DOHH2 (cell line): ENCODE measurements around the gene IL27RA.

Experiments
- H3F3A ChIP-seq: fragments of 200-600 bp; sonication (generic), shearing (Covaris generic); 2 replicates; pipeline ENCODE4 v1.6.0; 2016; ENCODE audit warnings: antibody characterized with exemption, mild to moderate bottlenecking; ENCODE audit not compliant: control insufficient read depth, insufficient read depth
- H3K27ac ChIP-seq: fragments of 200-600 bp; sonication (generic); 2 replicates; pipeline ENCODE4 v1.5.1; 2014; ENCODE audit warnings: low read depth, mild to moderate bottlenecking, low read length, moderate library complexity
- H3K27me3 ChIP-seq: fragments of 200-600 bp; sonication (generic); 2 replicates; pipeline ENCODE4 v1.6.1; 2014; ENCODE audit warnings: mild to moderate bottlenecking, low read length, mixed read lengths; ENCODE audit not compliant: control insufficient read depth
- H3K36me3 ChIP-seq: fragments of 200-600 bp; sonication (generic); 2 replicates; pipeline ENCODE4 v1.6.1; 2014; ENCODE audit warnings: mild to moderate bottlenecking, low read length, moderate library complexity, mixed read lengths; ENCODE audit not compliant: control insufficient read depth
- H3K4me1 ChIP-seq: fragments of 200-600 bp; sonication (generic); 2 replicates; pipeline ENCODE4 v1.6.1; 2014; ENCODE audit warnings: mild to moderate bottlenecking, low read length, mixed read lengths; ENCODE audit not compliant: control insufficient read depth
- H3K4me2 ChIP-seq: fragments of 200-600 bp; sonication (generic); 2 replicates; pipeline ENCODE4 v1.6.0; 2014; ENCODE audit warnings: mild to moderate bottlenecking, low read length, moderate library complexity
- H3K4me3 ChIP-seq: fragments of 200-600 bp; sonication (generic); 2 replicates; pipeline ENCODE4 v1.5.1; 2014; ENCODE audit warnings: mild to moderate bottlenecking, low read length, mixed read lengths
- H3K79me2 ChIP-seq: fragments of 200-600 bp; sonication (generic); 2 replicates; pipeline ENCODE4 v1.6.1; 2014; ENCODE audit warnings: mild to moderate bottlenecking, low read length, mixed read lengths; ENCODE audit not compliant: control insufficient read depth
- H3K9me2 ChIP-seq: fragments of 200-600 bp; sonication (generic); replicated peaks from 2 replicates; pipeline ENCODE4 v1.6.1; 2014; ENCODE audit warnings: mild to moderate bottlenecking, low read length, mixed read lengths; ENCODE audit not compliant: control insufficient read depth
- H3K9me3 ChIP-seq: fragments of 200-600 bp; sonication (generic); 2 replicates; pipeline ENCODE4 v1.6.1; 2014; ENCODE audit warnings: antibody characterized with exemption, low read length, mixed read lengths; ENCODE audit not compliant: control insufficient read depth, insufficient read depth
- H4K20me1 ChIP-seq: fragments of 200-600 bp; sonication (generic); 2 replicates; pipeline ENCODE4 v1.6.0; 2014; ENCODE audit warnings: low read depth, mild to moderate bottlenecking, antibody characterized with exemption, low read length, moderate library complexity; ENCODE audit not compliant: control insufficient read depth, insufficient read depth
- CTCF ChIP-seq: fragments of 200-600 bp; sonication (generic); IDR thresholded peaks from one replicate; pipeline ENCODE4 v1.5.1; 2014; ENCODE audit warnings: antibody characterized with exemption, mild to moderate bottlenecking, low read depth, low read length; ENCODE audit not compliant: poor library complexity, severe bottlenecking
- EZH2phosphoT487 ChIP-seq: fragments of 200-600 bp; sonication (generic); IDR thresholded peaks from 2 replicates; pipeline ENCODE4 v1.6.1; 2017; ENCODE audit warnings: borderline replicate concordance, mild to moderate bottlenecking, antibody characterized with exemption, low read length, moderate library complexity, mixed read lengths

IL27RA gene

DNA sequence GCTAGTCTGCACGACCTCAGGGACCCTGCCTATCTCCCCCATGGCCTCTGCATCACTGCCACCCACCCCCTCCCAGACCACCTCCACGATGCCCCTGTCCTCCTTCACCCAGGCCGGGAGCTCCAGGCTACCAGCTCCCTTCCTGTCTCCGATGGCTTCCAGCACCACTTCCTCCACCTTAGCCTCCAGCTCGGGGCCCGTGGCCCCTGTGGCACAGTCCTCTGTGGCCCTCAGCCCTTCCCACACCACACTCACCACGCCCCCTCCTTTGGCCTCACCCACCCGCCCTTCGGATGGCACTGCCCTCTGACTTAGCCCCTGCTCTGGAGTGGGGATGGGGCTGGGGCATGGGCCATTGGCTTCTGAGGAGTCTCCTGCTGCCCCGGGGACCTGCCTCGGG, 23.2 kb downstream of the IL27RA start:
- Histone ChIP-seq H3K4me1 (peaks cover 19% of the 10 kb centered on the region), H3K9me3 (no peaks in the 10 kb centered on the region), H3F3A (no peaks in the 10 kb centered on the region), H3K36me3 (no peaks in the 10 kb centered on the region), H4K20me1 (no peaks in the 10 kb centered on the region), H3K79me2 (no peaks in the 10 kb centered on the region), H3K4me3 (no peak overlapping the region), H3K9me2 (no peaks in the 10 kb centered on the region), H3K4me2 (no peak overlapping the region), H3K27me3 (peaks cover 23% of the 10 kb centered on the region), H3K27ac (no peak overlapping the region)
- TF ChIP-seq EZH2phosphoT487 (no peak), CTCF (no peak)

- no peaks in the 10 kb centered on the region for H3F3A ChIP-seq
- no peak overlapping the region for H3K4me2 ChIP-seq
- H3K36me3 ChIP-seq = no peaks in the 10 kb centered on the region
- peaks cover 24% of the 10 kb centered on the region for H3K27me3 ChIP-seq
- H3K27ac ChIP-seq = no peak overlapping the region
- H3K9me2 ChIP-seq = no peaks in the 10 kb centered on the region
- H3K4me1 ChIP-seq = peaks cover 26% of the 10 kb centered on the region
- TF ChIP-seq CTCF = no peak
- TF ChIP-seq EZH2phosphoT487 = no peak
- no peaks in the 10 kb centered on the region for H3K9me3 ChIP-seq
- no peaks in the 10 kb centered on the region for H4K20me1 ChIP-seq
- H3K4me3 ChIP-seq = no peak overlapping the region
- no peaks in the 10 kb centered on the region for H3K79me2 ChIP-seq
Measured at GRCh38 chr19:14055396-14055795, 23.8 kb downstream of the IL27RA start.

DNA sequence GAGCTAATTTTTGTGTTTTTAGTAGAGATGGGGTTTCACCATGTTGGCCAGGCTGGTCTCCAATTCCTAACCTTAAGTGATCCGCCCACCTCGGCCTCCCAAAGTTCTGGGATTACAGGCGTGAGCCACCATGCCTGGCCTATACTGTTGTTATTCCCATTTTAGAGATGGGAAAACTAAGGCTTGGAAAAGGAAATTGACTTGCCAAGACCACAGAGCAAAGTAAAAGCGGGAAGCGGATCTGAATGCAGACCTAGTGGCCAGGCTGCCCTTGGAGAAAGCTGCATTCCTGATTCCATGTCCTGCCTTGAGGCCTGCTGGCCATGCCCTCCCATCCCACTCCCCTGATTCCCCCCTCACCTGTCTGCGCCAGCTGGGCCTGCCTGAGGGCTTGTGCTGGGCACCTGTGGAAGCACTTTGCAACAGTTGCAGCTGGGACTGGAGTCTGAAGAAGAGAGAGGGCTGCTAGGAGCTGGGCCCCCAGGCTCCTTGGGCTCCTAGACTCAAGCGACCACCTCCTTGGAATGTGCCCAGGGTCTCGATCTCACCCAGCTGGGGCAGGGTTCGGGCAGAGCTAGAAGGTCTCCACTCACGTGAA, 24.6 kb downstream of the IL27RA start:
- TF ChIP-seq CTCF = no peak
- TF ChIP-seq EZH2phosphoT487 = no peak

More for the DNA sequence above, 24.6 kb downstream of the IL27RA start:
- H3K4me3 ChIP-seq = no peak overlapping the region
- H3K9me2 ChIP-seq = no peaks in the 10 kb centered on the region
- no peak overlapping the region for H3K27ac ChIP-seq
- H3K79me2 ChIP-seq = no peaks in the 10 kb centered on the region
- no peaks in the 10 kb centered on the region for H4K20me1 ChIP-seq
- peaks cover 27% of the 10 kb centered on the region for H3K4me1 ChIP-seq
- no peaks in the 10 kb centered on the region for H3K36me3 ChIP-seq
- H3K9me3 ChIP-seq = no peaks in the 10 kb centered on the region
- peaks cover 29% of the 10 kb centered on the region for H3K27me3 ChIP-seq
- H3F3A ChIP-seq = no peaks in the 10 kb centered on the region
- no peak overlapping the region for H3K4me2 ChIP-seq
